HG03045 (cell line): Measurements from ENCODE around the gene ITCH.
"Not testable (repeated sequence)": the region's sequence is repeated elsewhere in the genome, so short reads cannot be mapped to it uniquely, and the experiment has no call there.

Experiments used
- ATAC-seq: cut with Tn5 transposase; IDR thresholded peaks from one replicate; pipeline ENCODE4 v1.9.1; 2021; ENCODE audit warnings: mild to moderate bottlenecking, moderate library complexity; ENCODE audit not compliant: unreplicated experiment

ITCH gene

DNA sequence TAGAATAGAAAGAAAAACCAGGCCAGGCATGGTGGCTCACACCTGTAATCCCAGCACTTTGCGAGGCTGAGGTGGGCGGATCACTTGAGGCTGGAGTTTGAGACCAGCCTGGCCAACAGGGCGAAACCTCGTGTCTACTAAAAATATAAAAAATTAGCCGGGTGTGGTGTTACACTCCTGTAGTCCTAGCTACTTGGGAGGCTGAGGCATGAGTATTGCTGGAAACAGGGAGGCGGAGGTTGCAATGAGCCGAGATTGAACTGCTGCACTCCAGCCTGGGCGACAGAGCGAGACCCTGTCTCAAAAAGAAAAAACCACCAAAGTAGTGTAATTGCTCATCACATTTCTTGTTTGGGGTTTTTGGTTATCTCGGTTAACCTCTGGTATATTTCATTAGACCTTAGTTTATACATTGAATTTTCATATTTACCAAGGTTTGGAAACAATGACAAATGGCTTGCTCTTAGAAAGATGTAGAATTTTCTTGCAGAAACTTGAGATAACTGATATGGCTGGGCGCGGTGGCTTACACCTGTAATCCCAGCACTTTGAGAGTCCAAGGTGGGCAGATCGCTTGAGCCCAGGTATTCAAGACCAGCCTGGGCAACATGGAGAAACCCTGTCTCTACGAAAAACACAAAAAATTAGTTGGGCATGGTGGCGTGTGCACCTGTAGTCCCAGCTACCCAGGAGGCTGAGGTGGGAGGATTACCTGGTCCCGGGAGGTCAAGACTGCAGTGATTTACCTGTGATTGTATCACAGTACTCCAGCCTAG is 14.2 kb downstream of the ITCH start:
- ATAC-seq, result peak; percentile 71

DNA sequence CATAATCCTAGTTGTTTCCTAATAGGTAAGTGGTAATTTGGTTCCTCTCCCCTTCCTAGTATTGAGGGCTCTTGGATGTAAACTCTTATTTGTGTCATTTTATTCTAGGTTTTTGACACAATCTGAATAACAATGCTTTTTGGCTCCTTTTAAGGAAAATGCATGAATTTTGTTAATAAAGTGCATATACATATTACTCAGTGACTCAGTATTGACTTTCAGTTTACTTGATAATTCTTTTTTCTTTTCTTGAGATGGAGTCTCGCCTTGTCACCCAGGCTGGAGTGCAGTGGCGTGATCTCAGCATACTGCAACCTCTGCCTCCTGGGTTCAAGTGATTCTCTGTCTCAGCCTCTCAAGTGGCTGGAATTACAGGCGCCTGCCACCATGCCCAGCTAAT is 19.1 kb downstream of the ITCH start:
- no peak for ATAC-seq

DNA sequence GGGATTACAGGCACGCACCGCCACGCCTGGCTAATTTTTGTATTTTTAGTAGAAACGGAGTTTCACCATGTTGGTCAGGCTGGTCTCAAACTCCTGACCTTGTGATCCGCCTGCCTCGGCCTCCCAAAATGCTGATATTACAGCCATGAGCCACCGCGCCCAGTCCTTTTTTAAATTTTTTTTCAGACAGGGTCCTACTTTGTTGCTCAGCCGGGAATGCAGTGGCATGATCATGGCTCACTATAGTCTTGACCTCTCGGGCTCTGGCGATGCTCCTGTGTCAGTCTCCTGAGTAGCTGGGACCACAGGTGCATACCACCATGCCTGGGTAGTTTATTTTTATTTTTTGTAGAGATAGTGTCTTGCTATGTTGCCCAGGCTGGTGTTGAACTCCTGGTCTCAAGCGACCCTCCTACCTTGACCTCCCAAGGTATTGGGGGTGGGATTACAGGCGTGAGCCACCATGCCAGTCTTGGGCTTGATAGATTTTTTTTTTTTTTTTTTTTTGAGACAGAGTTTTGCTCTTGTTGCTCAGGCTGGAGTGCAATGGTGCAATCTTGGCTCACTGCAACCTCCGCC is 19.9 kb downstream of the ITCH start:
- not testable (repeated sequence) for ATAC-seq

GRCh38 chr20:34385464-34385863 is 22.4 kb downstream of the ITCH start:
- no peak for ATAC-seq

GRCh38 chr20:34388000-34388399 is 24.9 kb downstream of the ITCH start:
- ATAC-seq, result no peak

- ATAC-seq, result no peak
Observed at GRCh38 chr20:34388678-34389077, 25.6 kb downstream of the ITCH start.

DNA sequence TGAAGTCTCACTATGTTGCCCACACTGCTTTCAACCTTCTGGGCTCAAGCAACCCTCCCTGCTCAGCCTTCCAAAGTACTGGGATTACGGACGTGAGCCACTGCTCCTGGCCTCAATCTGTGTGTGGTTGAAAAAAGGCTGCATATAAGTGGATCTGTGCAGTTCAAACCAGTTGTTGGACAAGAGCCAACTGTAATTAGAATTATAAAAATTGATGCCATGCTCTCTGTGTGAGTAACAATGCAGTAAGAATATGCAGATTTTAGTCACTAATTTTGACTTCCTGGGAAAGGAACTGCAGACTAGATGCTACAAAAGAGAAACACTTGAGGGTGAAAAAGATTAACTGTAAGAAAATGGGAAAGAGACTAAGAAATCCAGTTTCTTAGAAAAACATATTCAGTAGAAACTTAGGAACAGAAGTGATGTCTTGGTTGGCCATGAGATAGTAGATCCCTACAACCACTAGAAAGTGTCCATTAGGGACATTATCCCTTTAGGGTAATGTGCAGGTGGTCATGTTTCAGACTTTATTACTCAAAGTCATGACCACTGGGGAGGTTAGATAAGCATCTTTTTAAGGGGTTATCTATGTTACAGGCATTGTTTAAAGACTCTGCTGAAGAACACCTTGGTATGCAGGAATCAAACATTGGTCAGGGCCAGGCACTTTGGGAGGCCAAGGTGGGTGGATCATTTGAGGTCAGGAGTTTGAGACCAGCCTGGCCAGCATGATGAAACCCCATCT is 26.3 kb downstream of the ITCH start:
- ATAC-seq, result no peak

DNA sequence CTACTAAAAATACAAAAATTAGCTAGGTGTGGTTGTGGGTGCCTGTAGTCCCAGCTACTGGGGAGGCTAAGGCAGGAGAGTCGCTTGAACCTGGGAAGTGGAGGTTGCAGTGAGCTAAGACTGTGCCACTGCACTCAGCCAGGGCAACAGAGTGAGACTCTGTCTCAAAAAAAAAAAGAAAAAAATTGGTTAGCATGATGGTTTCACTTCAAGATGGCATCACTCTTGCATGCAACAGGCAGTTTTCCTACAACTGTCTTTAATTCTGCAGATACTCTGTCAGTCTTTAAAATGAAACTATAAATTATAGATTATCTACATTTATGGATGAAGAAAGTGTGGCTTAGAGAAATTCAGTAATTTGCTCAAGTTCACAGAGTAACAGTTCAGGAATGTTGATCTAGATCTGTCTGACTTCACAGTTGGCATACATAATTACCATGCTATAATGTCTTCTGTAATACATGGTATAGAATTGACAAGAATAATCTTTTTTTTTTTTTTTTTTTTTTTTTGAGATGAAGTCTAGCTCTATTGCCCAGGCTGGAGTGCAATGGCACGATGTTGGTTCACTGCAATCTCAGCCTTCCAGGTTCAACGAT is 27.0 kb downstream of the ITCH start:
- no peak for ATAC-seq

GRCh38 chr20:34396408-34396807 is 33.3 kb downstream of the ITCH start:
- no peak for ATAC-seq

DNA sequence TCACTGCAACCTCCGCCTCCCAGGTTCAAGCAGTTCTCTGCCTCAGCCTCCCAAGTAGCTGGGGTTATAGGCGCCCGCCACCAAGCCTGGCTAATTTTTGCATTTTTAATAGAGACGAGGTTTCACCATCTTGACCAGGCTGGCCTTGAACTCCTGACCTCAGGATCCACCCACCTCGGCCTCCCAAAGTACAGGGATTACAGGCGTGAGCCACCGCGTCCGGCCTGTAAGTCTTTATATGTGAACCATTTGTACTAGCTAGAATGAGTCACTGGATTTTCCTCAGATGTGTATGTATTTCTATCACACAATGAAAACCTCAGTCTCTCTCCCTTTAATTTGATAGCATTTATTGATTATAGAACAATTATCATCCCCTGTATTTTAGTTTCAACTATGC is 34.0 kb downstream of the ITCH start:
- ATAC-seq, result no peak

- ATAC-seq, result not testable (repeated sequence)
Observed at GRCh38 chr20:34400776-34401175, 37.7 kb downstream of the ITCH start.

GRCh38 chr20:34401741-34402455 is 38.8 kb downstream of the ITCH start:
- no peak for ATAC-seq

DNA sequence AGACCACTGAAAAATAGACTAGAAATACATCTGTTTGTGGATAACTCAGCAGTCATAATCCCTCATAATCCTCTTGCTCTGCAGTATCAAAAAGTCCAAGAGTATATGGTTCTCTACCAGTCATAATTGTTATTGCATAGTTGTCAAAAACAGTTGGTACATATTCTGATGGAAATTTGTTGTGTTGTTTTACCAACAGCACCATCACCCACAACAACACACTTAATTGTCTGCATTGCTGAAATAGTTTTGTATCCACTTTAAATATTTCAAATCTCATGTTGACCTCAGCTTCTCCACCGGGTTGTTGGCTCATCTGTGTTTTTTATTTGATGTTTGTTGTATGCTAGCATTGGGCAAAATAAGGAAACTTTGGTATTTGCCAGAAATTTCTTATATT is 39.4 kb downstream of the ITCH start:
- no peak for ATAC-seq

GRCh38 chr20:34403063-34403827 is 40.2 kb downstream of the ITCH start:
- ATAC-seq, result no peak

DNA sequence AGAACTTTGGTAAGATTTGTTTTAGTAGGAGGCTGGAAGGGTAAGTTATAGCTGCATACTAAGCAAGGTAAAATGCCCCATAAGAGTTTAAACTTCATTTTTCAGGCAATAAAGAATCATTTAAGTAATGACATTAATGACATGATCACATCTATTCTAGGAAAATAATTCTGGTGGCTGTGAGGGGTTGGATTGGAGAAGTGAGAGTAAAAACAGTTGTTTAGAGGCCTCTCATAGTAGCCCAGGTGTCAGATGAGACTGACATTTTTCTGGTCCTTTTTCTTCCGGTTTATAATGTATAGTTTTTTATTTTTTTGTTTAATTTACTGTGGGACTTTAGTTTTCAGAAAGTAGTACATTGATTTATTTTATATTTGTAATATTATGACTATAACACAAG is 40.8 kb downstream of the ITCH start:
- ATAC-seq, result no peak

GRCh38 chr20:34404803-34405202 is 41.7 kb downstream of the ITCH start:
- ATAC-seq, result no peak

- ATAC-seq, result not testable (repeated sequence)
Observed at GRCh38 chr20:34405247-34405651, 42.2 kb downstream of the ITCH start.

- ATAC-seq, result not testable (repeated sequence)
Observed at GRCh38 chr20:34405942-34406341, 42.9 kb downstream of the ITCH start.

DNA sequence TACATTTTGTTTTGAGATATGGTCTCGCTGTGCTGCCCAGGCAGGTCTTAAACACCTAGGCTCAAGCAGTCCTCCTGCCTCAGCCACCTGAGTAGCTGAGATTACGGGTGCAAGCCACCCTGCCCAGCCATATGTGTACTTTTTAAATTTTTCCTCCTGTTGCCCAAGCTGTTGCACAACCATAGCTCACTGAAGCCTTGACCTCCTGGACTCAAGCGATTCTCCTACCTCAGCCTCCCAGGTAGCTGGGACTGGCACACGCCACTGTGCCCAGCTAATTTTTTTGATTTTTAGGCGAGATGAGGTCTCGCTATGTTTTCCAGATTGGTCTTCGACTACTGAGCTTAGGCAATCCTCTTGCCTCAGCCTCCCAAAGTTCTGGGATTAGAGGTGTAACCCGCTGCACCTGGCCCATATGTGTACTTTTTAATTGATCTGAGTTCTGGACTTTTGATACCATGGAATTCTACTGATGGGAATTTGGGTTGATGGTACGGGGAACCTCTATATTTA is 44.9 kb downstream of the ITCH start:
- no peak for ATAC-seq

- no peak for ATAC-seq
Observed at GRCh38 chr20:34410336-34410735, 47.3 kb downstream of the ITCH start.
